Measurements from ENCODE around the gene ANO4. TPM values are rescaled to one million over a fixed set of nuclear protein-coding genes. Genes with fewer than 3 reads are reported as not detected.

The ANO4 gene
- total and polyA plus RNA-seq, 2 donors (not counting 1 experiment from before 2014, with no cell fraction given) = not detected

GRCh38 chr12:100793182-100793581, 1.4 kb upstream of the ANO4 start:
- ATAC-seq (ENCODE audit: low read depth) = no peak
- DNase-seq = no peak
- Mint-ChIP-seq H3K9me3 (ENCODE audit: insufficient read depth) (no peaks in the 10 kb centered on the region), H3K27me3 (peaks cover 25% of the 10 kb centered on the region), H3K27ac (no peak overlapping the region), H3K4me1 (no peaks in the 10 kb centered on the region), H3K4me3 (no peak overlapping the region)
- Histone ChIP-seq H3K9ac (ENCODE audit: low read length) (no peak overlapping the region), H3K27me3 (replicated peaks in 1 of 4; ENCODE audit: control extremely low read depth in 1 of 4, control insufficient read depth in 3 of 4, insufficient read depth in 4 of 4, low read length in 3 of 4) (peaks cover 0 to 8% (median 0%) of the 10 kb centered on the region in 4 experiments), H2AFZ (ENCODE audit: insufficient read depth, low read depth, low read length, poor library complexity, severe bottlenecking) (no peak overlapping the region), H3K79me2 (ENCODE audit: control insufficient read depth, insufficient read depth, low read length) (no peaks in the 10 kb centered on the region), H3K4me1 (ENCODE audit: control insufficient read depth in 2 of 2, insufficient read depth in 2 of 2, low read length in 2 of 2) (no peaks in the 10 kb centered on the region), H3K9me3 (ENCODE audit: control extremely low read depth in 1 of 3, control insufficient read depth in 2 of 3, insufficient read depth in 1 of 3, low read length in 2 of 3) (no peaks in the 10 kb centered on the region), H3K27ac (ENCODE audit: low read length in 2 of 2) (no peak overlapping the region), H4K20me1 (ENCODE audit: control insufficient read depth, insufficient read depth, low read length, poor library complexity, severe bottlenecking) (no peaks in the 10 kb centered on the region), H3K4me2 (replicated peaks; ENCODE audit: low read depth, low read length, poor library complexity, severe bottlenecking) (no peak overlapping the region), H3K36me3 (replicated peaks in 1 of 2; ENCODE audit: control extremely low read depth in 1 of 2, control insufficient read depth in 1 of 2, extremely low read depth in 1 of 2, insufficient read depth in 2 of 2, low read length in 1 of 2) (no peaks in the 10 kb centered on the region), H3K4me3 (ENCODE audit: control extremely low read depth in 1 of 5, extremely low read depth in 1 of 5, insufficient read depth in 1 of 5, low read depth in 2 of 5, low read length in 4 of 5) (no peak overlapping the region)
- TF ChIP-seq EZH2 (IDR thresholded peaks at IDR 0.05; ENCODE audit: borderline replicate concordance, insufficient read depth, low read depth, low read length, poor library complexity, severe bottlenecking) = no peak
- TF ChIP-seq CTCF (IDR thresholded peaks at IDR 0.05) = no peak
- intact Hi-C loops (cut with micrococcal nuclease) = no loop called here
- WGBS (ENCODE audit: insufficient coverage) = no CpG with 5 or more reads among the region's 2 CpGs
- POLR2A ChIA-PET = no interaction called here
- CTCF ChIA-PET = no interaction called here

DNA sequence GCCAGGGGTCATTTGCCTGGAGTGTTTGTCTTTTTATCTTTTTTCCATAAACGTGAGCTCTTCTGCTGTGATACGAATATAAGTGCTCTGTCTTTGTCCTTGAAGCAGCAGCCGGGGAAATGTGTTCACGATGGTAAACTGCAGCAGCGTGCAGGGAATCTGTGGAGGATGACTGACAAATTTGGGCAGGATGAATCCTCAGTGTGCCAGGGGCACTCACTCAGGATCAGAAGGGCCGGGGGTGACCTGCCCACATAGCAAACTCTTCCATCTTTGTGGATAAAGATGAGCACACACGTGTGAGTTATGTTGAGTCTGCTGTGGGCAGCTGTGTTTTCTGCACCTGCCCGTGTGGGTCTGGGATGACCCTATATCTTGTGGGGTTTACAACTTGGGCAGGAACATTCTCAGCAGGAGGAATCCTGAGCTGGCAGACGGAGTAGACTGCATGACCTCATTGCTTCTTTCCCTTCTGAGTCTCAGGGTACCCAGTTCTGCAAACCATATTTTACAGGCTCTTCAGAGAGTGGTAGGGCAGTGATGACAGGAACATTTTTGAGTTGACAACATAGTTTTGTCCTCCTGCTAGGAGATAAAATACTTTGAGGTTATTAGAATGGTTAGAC, 711 bp downstream of the ANO4 start:
- no peaks in the 10 kb centered on the region for H3K9me3 Mint-ChIP-seq (ENCODE audit: insufficient read depth)
- H3K27ac Mint-ChIP-seq = no peak overlapping the region
- ATAC-seq (ENCODE audit: low read depth) = no peak
- Histone ChIP-seq H3K9ac (ENCODE audit: low read length) (no peak overlapping the region), H3K27me3 (replicated peaks in 1 of 4; ENCODE audit: control extremely low read depth in 1 of 4, control insufficient read depth in 3 of 4, insufficient read depth in 4 of 4, low read length in 3 of 4) (peaks cover 0 to 8% (median 0%) of the 10 kb centered on the region in 4 experiments), H3K4me3 (ENCODE audit: control extremely low read depth in 1 of 5, extremely low read depth in 1 of 5, insufficient read depth in 1 of 5, low read depth in 2 of 5, low read length in 4 of 5) (no peak overlapping the region), H3K27ac (ENCODE audit: low read length in 2 of 2) (no peak overlapping the region), H2AFZ (ENCODE audit: insufficient read depth, low read depth, low read length, poor library complexity, severe bottlenecking) (no peak overlapping the region), H4K20me1 (ENCODE audit: control insufficient read depth, insufficient read depth, low read length, poor library complexity, severe bottlenecking) (no peaks in the 10 kb centered on the region), H3K4me1 (ENCODE audit: control insufficient read depth in 2 of 2, insufficient read depth in 2 of 2, low read length in 2 of 2) (no peaks in the 10 kb centered on the region), H3K79me2 (ENCODE audit: control insufficient read depth, insufficient read depth, low read length) (no peaks in the 10 kb centered on the region), H3K9me3 (ENCODE audit: control extremely low read depth in 1 of 3, control insufficient read depth in 2 of 3, insufficient read depth in 1 of 3, low read length in 2 of 3) (no peaks in the 10 kb centered on the region), H3K36me3 (replicated peaks in 1 of 2; ENCODE audit: control extremely low read depth in 1 of 2, control insufficient read depth in 1 of 2, extremely low read depth in 1 of 2, insufficient read depth in 2 of 2, low read length in 1 of 2) (no peaks in the 10 kb centered on the region), H3K4me2 (replicated peaks; ENCODE audit: low read depth, low read length, poor library complexity, severe bottlenecking) (no peak overlapping the region)
- DNase-seq = no peak
- WGBS (ENCODE audit: insufficient coverage) = 45% methylated on average over 6 of the region's 9 CpGs
- H3K4me3 Mint-ChIP-seq = no peak overlapping the region
- no peaks in the 10 kb centered on the region for H3K4me1 Mint-ChIP-seq
- H3K27me3 Mint-ChIP-seq = peaks cover 25% of the 10 kb centered on the region
- ChIA-PET POLR2A (no interaction called here), CTCF (no interaction called here)
- intact Hi-C loops (cut with micrococcal nuclease) = no loop called here
- no peak for TF ChIP-seq CTCF (IDR thresholded peaks at IDR 0.05)
- TF ChIP-seq EZH2 (IDR thresholded peaks at IDR 0.05; ENCODE audit: borderline replicate concordance, insufficient read depth, low read depth, low read length, poor library complexity, severe bottlenecking) = no peak

Measured in B cell (primary cell).